Lung (tissue), 12 donors: ENCODE measurements around the gene ANKRD37. TPM values are rescaled to one million over a fixed set of nuclear protein-coding genes. Genes with fewer than 3 reads are reported as not detected.
A peak's percentile ranks its signal among the peaks of the same experiment; 100 is the strongest.

Experiments
- ATAC-seq: fragments of 200-7000 bp; cut with Tn5 transposase; one replicate; pipeline ENCODE4 v1.9.1; 2020; ENCODE audit warnings: moderate number of reproducible peaks; ENCODE audit not compliant: insufficient read depth, low FRiP score
- DNase-seq, 3 donors: peaks; one replicate each; pipeline ENCODE4 v3.0.0-alpha.2; 2013 to 2017
- H3K27ac ChIP-seq, 2 donors: one replicate each; pipeline ENCODE4 v1.5.1; 2013; ENCODE audit warnings: mild to moderate bottlenecking in 2 of 2, moderate library complexity in 2 of 2, control low read depth in 1 of 2, inconsistent platforms in 1 of 2, low read depth in 1 of 2, low read length in 1 of 2
- H3K27me3 ChIP-seq, 3 donors: one replicate each; pipeline ENCODE4 v1.5.1; 2013; ENCODE audit warnings: low read length in 2 of 3; ENCODE audit not compliant: control insufficient read depth in 3 of 3, insufficient read depth in 3 of 3
- H3K36me3 ChIP-seq, 4 donors: one replicate each; pipeline ENCODE4 v1.5.1; 2013; ENCODE audit warnings: low read length in 4 of 4, mild to moderate bottlenecking in 1 of 4, moderate library complexity in 1 of 4; ENCODE audit not compliant: control insufficient read depth in 4 of 4, insufficient read depth in 4 of 4
- H3K4me1 ChIP-seq, 5 donors: one replicate each; pipeline ENCODE4 v1.5.1; 2013; ENCODE audit warnings: low read length in 5 of 5, mild to moderate bottlenecking in 2 of 5, moderate library complexity in 1 of 5; ENCODE audit not compliant: control insufficient read depth in 5 of 5, insufficient read depth in 5 of 5
- H3K4me3 ChIP-seq: one replicate; pipeline ENCODE4 v1.5.1; 2013; ENCODE audit warnings: mild to moderate bottlenecking, control low read depth, moderate library complexity
- H3K9ac ChIP-seq, 2 donors: one replicate each; pipeline ENCODE4 v1.5.1; 2013; ENCODE audit warnings: low read length in 2 of 2, control low read depth in 1 of 2; ENCODE audit not compliant: insufficient read depth in 1 of 2
- H3K9me3 ChIP-seq, 4 donors: one replicate each; pipeline ENCODE4 v1.5.1; 2013; ENCODE audit warnings: low read length in 3 of 4, mild to moderate bottlenecking in 1 of 4, moderate library complexity in 1 of 4; ENCODE audit not compliant: control insufficient read depth in 4 of 4, insufficient read depth in 3 of 4
- WGBS, 2 donors: extraction: QIAGEN DNeasy Blood & Tissue Kit; methylation state at CpG; one replicate each; pipeline ENCODE4 v1.1.7; 2013; 5-methylcytosine and 5-hydroxymethylcytosine counted together
- polyA plus RNA-seq, 2 donors: library from polyadenylated mRNA; stranded (reverse); fragments of 200-250 nt; gene quantifications; one replicate each; pipeline ENCODE4 v1.2.1, GENCODE V29; 2013
- total RNA-seq, 2 donors: library from RNA; depleted of rRNA in 1 of 2; stranded (reverse); fragments of >200 nt in 1 of 2; gene quantifications; one replicate each; pipeline ENCODE4 v1.2.1, GENCODE V29; 2014 to 2021
- TF ChIP-seq, protein P1 (sequence below): IDR thresholded peaks from 2 replicates; pipeline ENCODE4 v1.5.1; 2012; ENCODE audit warnings: mild to moderate bottlenecking; ENCODE audit errors: control extremely low read depth, extremely low read depth
- donor health status: control.
- donor health status: control.
- donor health status: Bipolar disorder and iron deficiency.
- donor health status: healthy.
- donor health status: DM: yes; HTN: yes; CAD: no.

Gene ANKRD37
- total and polyA plus RNA-seq, 4 donors: 9.7 to 48.0 (median 14.4) TPM

DNA sequence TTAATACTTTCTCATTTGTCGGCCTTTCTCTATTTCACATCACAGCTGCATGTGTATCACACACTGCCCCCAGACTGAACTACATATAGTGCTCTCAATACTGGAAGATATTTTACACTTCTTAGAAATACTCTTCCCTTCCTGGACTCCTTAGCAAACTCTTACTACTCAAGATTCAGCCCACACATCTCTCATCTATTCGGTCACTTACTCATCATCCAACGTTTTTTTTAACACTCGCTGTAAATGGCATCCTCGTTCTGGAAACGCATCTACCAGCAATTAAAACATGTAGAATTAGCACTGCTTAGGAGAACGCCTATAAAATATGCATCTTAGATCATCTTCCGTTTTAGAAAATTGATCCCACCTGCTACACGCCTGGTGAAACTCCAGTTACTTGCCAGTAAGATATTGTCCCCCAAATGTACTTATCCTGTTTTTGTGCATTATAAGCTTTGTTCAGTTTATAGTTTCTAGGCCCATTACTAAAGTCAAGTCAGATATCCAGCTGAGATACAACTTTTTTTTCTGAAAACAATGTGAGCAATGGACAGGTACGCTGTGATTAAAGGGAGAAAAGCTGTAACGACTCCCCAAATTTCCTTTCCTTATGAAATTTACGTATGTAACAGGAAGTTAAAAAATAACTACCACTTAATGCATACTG lies 1.9 kb upstream of the ANKRD37 start:
- Histone ChIP-seq H3K27me3 (no peaks in the 10 kb centered on the region), H3K9ac (peak overlapping the region in 1 of 2 donors; percentile 19), H3K4me3 (no peak overlapping the region), H3K9me3 (no peaks in the 10 kb centered on the region), H3K4me1 (peaks cover 0 to 15% (median 9%) of the 10 kb centered on the region in 5 donors), H3K27ac (peak overlapping the region in 1 of 2 donors; percentile 100), H3K36me3 (peaks cover 0 to 9% (median 5%) of the 10 kb centered on the region in 4 donors)
- TF ChIP-seq, protein P1, sequence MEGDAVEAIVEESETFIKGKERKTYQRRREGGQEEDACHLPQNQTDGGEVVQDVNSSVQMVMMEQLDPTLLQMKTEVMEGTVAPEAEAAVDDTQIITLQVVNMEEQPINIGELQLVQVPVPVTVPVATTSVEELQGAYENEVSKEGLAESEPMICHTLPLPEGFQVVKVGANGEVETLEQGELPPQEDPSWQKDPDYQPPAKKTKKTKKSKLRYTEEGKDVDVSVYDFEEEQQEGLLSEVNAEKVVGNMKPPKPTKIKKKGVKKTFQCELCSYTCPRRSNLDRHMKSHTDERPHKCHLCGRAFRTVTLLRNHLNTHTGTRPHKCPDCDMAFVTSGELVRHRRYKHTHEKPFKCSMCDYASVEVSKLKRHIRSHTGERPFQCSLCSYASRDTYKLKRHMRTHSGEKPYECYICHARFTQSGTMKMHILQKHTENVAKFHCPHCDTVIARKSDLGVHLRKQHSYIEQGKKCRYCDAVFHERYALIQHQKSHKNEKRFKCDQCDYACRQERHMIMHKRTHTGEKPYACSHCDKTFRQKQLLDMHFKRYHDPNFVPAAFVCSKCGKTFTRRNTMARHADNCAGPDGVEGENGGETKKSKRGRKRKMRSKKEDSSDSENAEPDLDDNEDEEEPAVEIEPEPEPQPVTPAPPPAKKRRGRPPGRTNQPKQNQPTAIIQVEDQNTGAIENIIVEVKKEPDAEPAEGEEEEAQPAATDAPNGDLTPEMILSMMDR: no peak
- ATAC-seq (no peak), DNase-seq (no peak)
- WGBS, 2 donors: 52 to 53% methylated on average over 12 of the region's 12 CpGs

DNA sequence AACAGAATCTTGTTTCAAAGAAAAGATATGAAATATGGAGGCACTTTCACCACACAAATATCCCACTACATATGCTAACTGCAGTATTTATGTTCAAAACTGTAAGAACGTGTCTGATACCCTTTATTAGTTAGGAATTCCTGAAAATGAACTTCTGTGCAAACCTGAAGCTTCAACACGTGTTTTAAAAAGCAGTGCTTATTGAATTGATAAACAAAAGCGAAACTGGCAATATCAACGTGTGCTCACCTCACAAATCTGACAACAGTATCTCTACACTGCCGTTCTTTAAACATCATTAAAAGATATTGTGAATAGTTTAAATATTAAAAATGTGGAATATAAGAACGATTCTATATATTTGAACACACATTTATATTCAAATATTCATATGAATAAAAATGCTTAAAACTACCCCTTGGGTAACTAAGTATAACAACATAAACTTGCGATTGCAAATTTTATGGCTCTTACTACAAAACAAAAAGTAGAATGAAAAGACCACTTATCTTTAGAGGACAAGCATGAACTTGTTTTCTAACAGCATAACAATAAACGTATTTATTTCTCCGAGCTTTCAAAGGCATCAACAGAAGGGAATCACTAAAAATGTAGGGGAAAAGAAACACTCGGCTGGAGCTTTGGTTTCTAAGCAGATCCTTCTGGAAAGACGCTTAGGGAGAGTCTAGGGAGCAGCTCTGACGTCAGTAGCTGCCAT lies 1.2 kb upstream of the ANKRD37 start, which contains the start of gene LRP2BP:
Gene LRP2BP, minus strand, starts transcription at position 687 of the 718 bp plus-strand sequence. CDS start 17,738 bp downstream, outside the sequence.
- WGBS, 2 donors: 4 to 9% methylated on average over 12 of the region's 12 CpGs
- Histone ChIP-seq H3K9ac (peak within 1 kb of the TSS; percentile 82 to 84), H3K4me1 (peaks cover 0 to 15% (median 9%) of the 10 kb centered on the region in 5 donors), H3K4me3 (peak within 1 kb of the TSS; percentile 56), H3K27ac (peak within 1 kb of the TSS; percentile 94 to 100), H3K9me3 (no peaks in the 10 kb centered on the region), H3K27me3 (no peaks in the 10 kb centered on the region), H3K36me3 (peaks cover 0 to 13% (median 10%) of the 10 kb centered on the region in 4 donors)
- TF ChIP-seq, protein P1: no peak
- DNase-seq (peak in 2 of 3 donors; percentile 94 to 96), ATAC-seq (no peak)

- WGBS, 2 donors: 0 to 1% methylated on average over 91 to 98 of the region's 98 CpGs
- peak; percentile 95 for ATAC-seq
- peaks cover 0 to 15% (median 9%) of the 10 kb centered on the region in 5 donors for H3K4me1 ChIP-seq
- peaks cover 0 to 11% (median 10%) of the 10 kb centered on the region in 4 donors for H3K36me3 ChIP-seq
- TF ChIP-seq, protein P1: no peak
- no peaks in the 10 kb centered on the region for H3K27me3 ChIP-seq
- no peaks in the 10 kb centered on the region for H3K9me3 ChIP-seq
- peak overlapping the region; percentile 56 for H3K4me3 ChIP-seq
- H3K27ac ChIP-seq: peak overlapping the region; percentile 94 to 100
- peak overlapping the region; percentile 60 to 84 for H3K9ac ChIP-seq
- peak; percentile 99 for DNase-seq
Measured at GRCh38 chr4:185395956-185396723, 501 bp upstream of the ANKRD37 start.
